SK-N-SH treated with all-trans-retinoic acid at 6 μM for 48 hours (cell line): Measurements from ENCODE around the gene TRAF7.

Source experiments
- OSR1 ChIP-seq: fragments of 250-450 bp; sonication (Bioruptor Pico); IDR thresholded peaks from 2 replicates; pipeline ENCODE4 v1.8.0; 2022; ENCODE audit warnings: moderate library complexity, mild to moderate bottlenecking, inconsistent platforms
- ZC3H10 ChIP-seq: fragments of 250-450 bp; sonication (Bioruptor Pico); IDR thresholded peaks from 2 replicates; pipeline ENCODE4 v1.5.1; 2021; ENCODE audit warnings: mild to moderate bottlenecking, moderate library complexity
- TF ChIP-seq, protein P1 (sequence below): fragments of 250-450 bp; sonication (Bioruptor Pico); IDR thresholded peaks from 2 replicates; pipeline ENCODE4 v1.5.1; 2020; ENCODE audit warnings: low read depth, mild to moderate bottlenecking, moderate library complexity

DNA sequence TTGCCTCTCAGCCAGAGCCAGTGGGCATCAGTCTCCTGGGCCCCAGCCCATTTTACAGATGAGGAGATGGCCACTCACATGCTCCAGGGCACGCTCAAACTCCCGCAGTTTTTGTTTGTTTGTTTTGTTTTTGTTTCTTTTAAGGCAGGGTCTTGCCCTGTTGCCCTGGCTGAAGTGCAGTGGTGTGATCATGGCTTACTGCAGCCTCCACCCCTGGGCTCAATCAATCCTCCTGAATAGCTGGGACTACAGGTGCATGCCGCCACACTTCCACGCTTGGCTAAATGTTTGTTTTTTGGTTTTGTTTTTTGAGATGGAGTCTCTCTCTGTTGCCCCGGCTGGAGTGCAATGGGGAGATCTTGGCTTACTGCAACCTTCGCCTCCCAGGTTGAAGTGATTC lies 71.3 kb downstream of the TRAF7 start:
- TF ChIP-seq OSR1 (CRISPR knock-in tag) (no peak), ZC3H10 (CRISPR knock-in tag) (no peak)
- TF ChIP-seq, protein P1, sequence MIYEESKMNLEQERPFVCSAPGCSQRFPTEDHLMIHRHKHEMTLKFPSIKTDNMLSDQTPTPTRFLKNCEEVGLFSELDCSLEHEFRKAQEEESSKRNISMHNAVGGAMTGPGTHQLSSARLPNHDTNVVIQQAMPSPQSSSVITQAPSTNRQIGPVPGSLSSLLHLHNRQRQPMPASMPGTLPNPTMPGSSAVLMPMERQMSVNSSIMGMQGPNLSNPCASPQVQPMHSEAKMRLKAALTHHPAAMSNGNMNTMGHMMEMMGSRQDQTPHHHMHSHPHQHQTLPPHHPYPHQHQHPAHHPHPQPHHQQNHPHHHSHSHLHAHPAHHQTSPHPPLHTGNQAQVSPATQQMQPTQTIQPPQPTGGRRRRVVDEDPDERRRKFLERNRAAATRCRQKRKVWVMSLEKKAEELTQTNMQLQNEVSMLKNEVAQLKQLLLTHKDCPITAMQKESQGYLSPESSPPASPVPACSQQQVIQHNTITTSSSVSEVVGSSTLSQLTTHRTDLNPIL: no peak
